Smooth muscle cell (in vitro differentiated cells): Measurements from ENCODE around the gene NTM. TPM values are rescaled to one million over a fixed set of nuclear protein-coding genes. Genes with fewer than 3 reads are reported as not detected.

Experiments used
- DNase-seq: peaks from one replicate; lab custom pipeline; 2025; ENCODE audit not compliant: unreplicated experiment; lab: John Stamatoyannopoulos, UW
- H2AFZ ChIP-seq: fragments of 200-600 bp; sonication (generic); 2 replicates; pipeline ENCODE4 v1.6.0; 2016; ENCODE audit warnings: antibody characterized with exemption, low read depth, mild to moderate bottlenecking
- H3F3A ChIP-seq: fragments of 200-600 bp; sonication (generic); 2 replicates; pipeline ENCODE4 v1.6.0; 2017; ENCODE audit warnings: antibody characterized with exemption, low read depth
- H3K27ac ChIP-seq: fragments of 200-600 bp; sonication (generic); 2 replicates; pipeline ENCODE4 v1.5.1; 2016; ENCODE audit warnings: low read depth, mild to moderate bottlenecking
- H3K27me3 ChIP-seq: fragments of 200-600 bp; sonication (generic); 2 replicates; pipeline ENCODE4 v1.6.1; 2016; ENCODE audit warnings: low read depth, mild to moderate bottlenecking
- H3K36me3 ChIP-seq: fragments of 200-600 bp; sonication (generic); 2 replicates; pipeline ENCODE4 v1.5.1; 2016; ENCODE audit warnings: low read depth
- H3K4me1 ChIP-seq: fragments of 200-600 bp; sonication (generic); 2 replicates; pipeline ENCODE4 v1.5.1; 2016; ENCODE audit warnings: low read depth
- H3K4me2 ChIP-seq: fragments of 200-600 bp; sonication (generic); 2 replicates; pipeline ENCODE4 v1.6.0; 2016; ENCODE audit warnings: mild to moderate bottlenecking
- H3K4me3 ChIP-seq: fragments of 200-600 bp; sonication (generic); 2 replicates; pipeline ENCODE4 v1.5.1; 2016; ENCODE audit warnings: mild to moderate bottlenecking
- H3K79me2 ChIP-seq: fragments of 200-600 bp; sonication (generic); 2 replicates; pipeline ENCODE4 v1.6.0; 2016; ENCODE audit warnings: low read depth, mild to moderate bottlenecking
- H3K9ac ChIP-seq: fragments of 200-600 bp; sonication (generic); 2 replicates; pipeline ENCODE4 v1.6.0; 2016; ENCODE audit warnings: low read depth
- H3K9me3 ChIP-seq: fragments of 200-600 bp; sonication (generic); replicated peaks from 2 replicates; pipeline ENCODE4 v1.5.1; 2016; ENCODE audit warnings: low read depth
- H4K20me1 ChIP-seq: fragments of 200-600 bp; sonication (generic); 2 replicates; pipeline ENCODE4 v1.6.0; 2016; ENCODE audit warnings: low read depth
- WGBS: methylation state at CpG from one replicate; pipeline ENCODE4 v1.1.7; 2016; ENCODE audit warnings: low lambda C conversion rate; 5-methylcytosine and 5-hydroxymethylcytosine counted together
- polyA plus RNA-seq: library from polyadenylated mRNA; unstranded; fragments of >200 nt; fragmentation: Nextera tagmentation; extraction: Ambion mirVana; gene quantifications from 2 replicates; pipeline ENCODE4 v1.2.1, GENCODE V29; 2016
- total RNA-seq: library from RNA; depleted of rRNA; stranded (reverse); fragments of >200 nt; gene quantifications from 2 replicates; pipeline ENCODE4 v1.2.3, GENCODE V29; 2014
- TF ChIP-seq, protein P1 (sequence below): fragments of 200-600 bp; sonication (generic); IDR thresholded peaks from 2 replicates; pipeline ENCODE4 v1.5.1; 2017; ENCODE audit warnings: borderline replicate concordance, mild to moderate bottlenecking, antibody characterized with exemption; ENCODE audit not compliant: insufficient read depth, poor library complexity, severe bottlenecking

The NTM gene
- total and polyA plus RNA-seq, 2 experiments from 2014 or later, result 68.9 to 123 TPM

DNA sequence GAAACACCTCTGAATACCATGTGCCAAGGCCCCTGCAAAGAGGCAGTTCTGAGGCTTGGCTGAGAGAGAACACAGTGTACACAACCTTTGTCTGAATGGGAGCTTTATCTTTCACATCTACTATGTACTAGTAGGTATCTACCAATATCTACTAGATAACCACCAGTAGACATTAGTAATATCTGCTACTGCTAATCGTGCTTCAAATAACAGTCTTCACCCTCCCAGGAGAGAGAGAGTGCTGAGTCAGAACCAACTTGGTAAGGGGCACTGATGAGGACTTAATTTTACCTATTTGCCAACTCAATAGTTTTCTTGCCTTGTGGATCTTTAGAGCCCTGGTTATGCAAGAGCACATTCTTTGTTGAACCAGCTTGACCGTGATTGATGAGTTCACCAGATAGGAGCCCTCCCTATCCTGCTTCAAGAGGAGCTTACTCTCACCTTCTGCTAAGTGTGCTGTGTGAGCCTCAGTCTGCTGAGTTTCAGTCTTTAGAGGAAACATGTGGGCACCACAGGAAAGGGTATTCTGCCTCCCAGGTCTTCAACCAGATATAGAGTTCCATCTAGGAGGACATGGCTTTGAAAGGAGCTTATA, 967.5 kb downstream of the NTM start:
- Histone ChIP-seq H3F3A (no peaks in the 10 kb centered on the region), H2AFZ (no peak overlapping the region), H3K9me3 (no peaks in the 10 kb centered on the region), H3K4me1 (no peaks in the 10 kb centered on the region), H4K20me1 (no peaks in the 10 kb centered on the region), H3K27me3 (peaks cover 51% of the 10 kb centered on the region), H3K4me2 (no peak overlapping the region), H3K27ac (no peak overlapping the region), H3K36me3 (no peaks in the 10 kb centered on the region), H3K79me2 (no peaks in the 10 kb centered on the region), H3K9ac (no peak overlapping the region), H3K4me3 (no peak overlapping the region)
- TF ChIP-seq, protein P1, sequence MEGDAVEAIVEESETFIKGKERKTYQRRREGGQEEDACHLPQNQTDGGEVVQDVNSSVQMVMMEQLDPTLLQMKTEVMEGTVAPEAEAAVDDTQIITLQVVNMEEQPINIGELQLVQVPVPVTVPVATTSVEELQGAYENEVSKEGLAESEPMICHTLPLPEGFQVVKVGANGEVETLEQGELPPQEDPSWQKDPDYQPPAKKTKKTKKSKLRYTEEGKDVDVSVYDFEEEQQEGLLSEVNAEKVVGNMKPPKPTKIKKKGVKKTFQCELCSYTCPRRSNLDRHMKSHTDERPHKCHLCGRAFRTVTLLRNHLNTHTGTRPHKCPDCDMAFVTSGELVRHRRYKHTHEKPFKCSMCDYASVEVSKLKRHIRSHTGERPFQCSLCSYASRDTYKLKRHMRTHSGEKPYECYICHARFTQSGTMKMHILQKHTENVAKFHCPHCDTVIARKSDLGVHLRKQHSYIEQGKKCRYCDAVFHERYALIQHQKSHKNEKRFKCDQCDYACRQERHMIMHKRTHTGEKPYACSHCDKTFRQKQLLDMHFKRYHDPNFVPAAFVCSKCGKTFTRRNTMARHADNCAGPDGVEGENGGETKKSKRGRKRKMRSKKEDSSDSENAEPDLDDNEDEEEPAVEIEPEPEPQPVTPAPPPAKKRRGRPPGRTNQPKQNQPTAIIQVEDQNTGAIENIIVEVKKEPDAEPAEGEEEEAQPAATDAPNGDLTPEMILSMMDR, result no peak
- no peak for DNase-seq
- 84% methylated on average over 2 of the region's 2 CpGs for whole genome bisulfite sequencing

DNA sequence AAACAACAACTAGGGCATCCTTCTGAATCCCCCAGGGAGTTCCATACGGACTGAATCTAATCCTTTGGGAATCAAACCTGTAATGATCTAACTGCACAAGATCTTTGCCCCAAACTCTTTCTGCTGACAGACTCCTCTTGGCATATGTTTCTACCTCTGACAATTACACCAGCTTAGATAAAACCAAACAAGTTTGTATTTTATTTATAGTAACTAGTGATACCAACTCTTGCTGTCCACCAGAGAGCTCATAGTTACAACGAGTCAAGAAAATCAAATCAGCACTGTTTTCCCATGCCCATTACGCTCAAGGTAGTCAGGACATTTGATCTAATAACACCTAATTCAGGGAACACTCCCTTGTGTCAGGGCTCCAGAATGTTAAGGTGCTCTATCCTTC, 972.0 kb downstream of the NTM start:
- H3K27me3 ChIP-seq, result peaks cover 52% of the 10 kb centered on the region

DNA sequence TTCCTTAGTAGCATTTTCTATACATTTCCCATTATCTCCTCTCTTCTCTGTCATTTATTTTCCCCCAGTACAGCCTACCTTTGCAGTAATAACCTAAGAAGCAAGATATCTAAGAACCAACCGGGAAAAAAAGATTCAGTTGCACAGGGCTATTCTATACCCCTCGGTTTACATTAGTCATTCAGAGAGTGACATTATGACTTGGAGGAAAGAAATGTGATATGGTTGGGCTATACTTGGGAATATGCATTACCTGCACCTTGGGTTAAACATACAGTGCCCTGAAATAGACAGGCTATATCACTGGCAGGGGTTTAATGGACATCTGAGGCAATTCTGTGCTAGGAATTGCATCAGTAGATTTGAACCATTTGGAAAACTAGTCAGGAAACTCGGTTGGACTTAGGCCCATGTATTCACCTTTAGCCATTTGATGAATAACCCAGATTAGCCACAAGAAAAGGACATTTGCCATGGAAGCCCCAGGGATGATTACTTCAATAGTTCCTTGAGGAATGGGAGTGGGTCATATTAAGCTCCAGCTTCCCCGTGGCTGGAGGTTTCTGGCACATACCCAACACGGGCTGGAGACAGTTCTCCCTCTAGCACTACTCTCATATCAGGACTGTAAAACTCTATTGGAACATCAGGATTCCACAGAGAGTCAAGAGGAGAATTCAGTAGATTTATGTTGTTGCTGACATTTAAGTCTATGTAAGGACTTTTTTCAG, 973.2 kb downstream of the NTM start:
- no peak overlapping the region for H3K4me3 ChIP-seq
- peaks cover 18% of the 10 kb centered on the region for H3K4me1 ChIP-seq
- H3K27ac ChIP-seq, result no peak overlapping the region
- H3K4me2 ChIP-seq, result no peak overlapping the region
- TF ChIP-seq, protein P1, result no peak
- DNase-seq, result no peak
- no peak overlapping the region for H2AFZ ChIP-seq
- H3F3A ChIP-seq, result no peaks in the 10 kb centered on the region
- no peaks in the 10 kb centered on the region for H4K20me1 ChIP-seq
- H3K27me3 ChIP-seq, result peaks cover 42% of the 10 kb centered on the region
- no peaks in the 10 kb centered on the region for H3K79me2 ChIP-seq
- 39% methylated on average over 5 of the region's 5 CpGs for WGBS
- H3K9me3 ChIP-seq, result no peaks in the 10 kb centered on the region
- H3K36me3 ChIP-seq, result no peaks in the 10 kb centered on the region
- H3K9ac ChIP-seq, result no peak overlapping the region

More for the DNA sequence above, 972.0 kb downstream of the NTM start:
- H3K27ac ChIP-seq, result no peak overlapping the region
- no peak overlapping the region for H2AFZ ChIP-seq
- TF ChIP-seq, protein P1, result no peak
- H3F3A ChIP-seq, result no peaks in the 10 kb centered on the region
- no peaks in the 10 kb centered on the region for H3K79me2 ChIP-seq
- WGBS, result 81% methylated on average over 3 of the region's 3 CpGs
- H3K4me3 ChIP-seq, result no peak overlapping the region
- H3K4me1 ChIP-seq, result peaks cover 14% of the 10 kb centered on the region
- no peak overlapping the region for H3K9ac ChIP-seq
- DNase-seq, result no peak
- no peaks in the 10 kb centered on the region for H4K20me1 ChIP-seq
- no peaks in the 10 kb centered on the region for H3K9me3 ChIP-seq
- no peaks in the 10 kb centered on the region for H3K36me3 ChIP-seq
- H3K4me2 ChIP-seq, result no peak overlapping the region
